GM18519 (cell line): ENCODE measurements around the gene RET.

Experiments used
- ATAC-seq: cut with Tn5 transposase; IDR thresholded peaks from one replicate; pipeline ENCODE4 v1.9.1; 2021; ENCODE audit warnings: mild to moderate bottlenecking, moderate library complexity; ENCODE audit not compliant: unreplicated experiment, low FRiP score

The RET gene

GRCh38 chr10:43160046-43160920, 83.4 kb downstream of the RET start:
- ATAC-seq, result peak; percentile 40

- peak; percentile 46 for ATAC-seq
These were observed 84.0 kb downstream of the RET start for GRCh38 chr10:43160921-43161255.

DNA sequence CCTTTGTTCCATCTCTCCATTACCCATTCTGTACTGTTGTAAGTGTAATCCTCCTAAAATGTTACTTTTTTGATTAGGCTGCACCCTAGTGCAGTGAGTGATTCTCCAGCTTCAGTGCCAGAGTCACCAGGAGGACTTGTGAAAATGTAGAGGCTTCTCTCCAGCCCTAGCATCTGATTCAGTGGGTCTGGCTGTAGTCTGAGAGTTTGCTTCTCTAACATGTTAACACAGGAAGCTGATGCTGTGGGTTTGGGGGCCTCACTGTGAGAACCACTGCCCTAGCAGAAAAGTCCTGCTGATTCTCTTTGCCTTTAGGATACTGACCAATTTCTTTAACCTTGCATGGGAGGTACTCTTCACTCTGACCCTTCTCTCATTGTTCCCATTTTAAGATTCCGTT, 85.7 kb downstream of the RET start:
- no peak for ATAC-seq

DNA sequence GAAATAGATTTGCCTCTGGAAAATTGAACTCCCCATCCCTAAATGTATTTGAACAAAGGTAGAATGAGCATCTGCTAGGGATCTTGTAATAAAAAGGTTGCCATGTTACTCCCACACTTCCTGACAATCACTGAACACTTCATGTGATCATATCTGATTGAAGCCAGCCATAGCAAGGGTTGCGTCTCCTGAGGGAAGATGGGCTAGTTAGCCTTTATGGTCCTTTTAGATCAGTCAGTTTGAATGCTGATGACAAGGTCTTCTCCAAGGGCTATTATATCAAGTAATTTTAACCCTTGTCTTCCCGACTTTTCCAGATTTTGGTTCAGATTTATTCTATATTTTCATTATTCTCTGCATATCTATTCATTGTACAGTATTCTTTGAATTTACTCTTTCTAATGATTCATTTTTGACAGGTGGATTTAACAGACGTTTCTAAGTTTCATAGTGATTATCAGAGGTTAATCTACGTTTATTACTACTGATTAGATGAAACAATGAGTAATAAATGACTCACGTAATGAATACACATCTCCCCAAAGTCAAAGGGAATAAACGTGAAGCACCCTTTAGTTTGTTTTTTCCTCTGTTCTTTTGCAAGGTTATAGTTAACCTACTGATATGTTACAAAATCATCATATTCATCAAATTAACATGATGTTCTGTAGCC, 89.5 kb downstream of the RET start:
- no peak for ATAC-seq

DNA sequence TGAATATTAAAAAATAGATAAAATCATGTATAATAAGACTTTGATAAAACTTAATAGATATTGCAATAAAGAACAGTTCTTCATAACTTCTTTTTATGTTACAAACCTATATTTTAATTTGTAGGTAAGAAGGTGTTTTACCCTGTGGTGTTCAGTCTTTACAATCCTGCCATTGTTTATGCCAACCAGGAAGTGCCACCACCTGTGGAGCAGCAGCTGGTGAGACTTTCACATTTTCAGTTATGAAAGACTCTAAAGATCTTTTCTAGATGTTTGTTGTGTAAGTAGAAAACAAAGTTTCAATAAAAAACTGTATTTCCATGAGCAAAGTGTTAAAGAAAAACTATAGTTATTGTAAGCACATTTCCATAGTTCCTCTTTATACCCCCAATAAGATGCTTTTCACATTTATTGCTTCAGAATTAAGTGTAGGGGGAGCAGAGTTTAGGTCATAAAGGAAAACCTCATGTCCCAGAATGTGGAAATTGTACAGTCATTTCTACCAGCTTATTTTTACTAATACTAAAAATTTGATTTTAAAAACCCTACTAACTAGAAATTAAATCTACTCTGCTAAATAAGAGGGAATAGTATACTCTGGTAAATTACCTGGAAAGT, 90.1 kb downstream of the RET start:
- ATAC-seq, result no peak

GRCh38 chr10:43167498-43167889, 90.6 kb downstream of the RET start:
- no peak for ATAC-seq

GRCh38 chr10:43170491-43170890, 93.6 kb downstream of the RET start:
- ATAC-seq, result no peak

GRCh38 chr10:43172645-43173044, 95.8 kb downstream of the RET start:
- no peak for ATAC-seq

GRCh38 chr10:43173120-43173519, 96.3 kb downstream of the RET start:
- no peak for ATAC-seq

GRCh38 chr10:43174969-43175368, 98.1 kb downstream of the RET start:
- no peak for ATAC-seq

- no peak for ATAC-seq
These were observed 99.4 kb downstream of the RET start for GRCh38 chr10:43176271-43176670.

- no peak for ATAC-seq
These were observed 100.7 kb downstream of the RET start for GRCh38 chr10:43177595-43177994.
